ENCODE measurements around the gene PIH1D1. TPM values are rescaled to one million over a fixed set of nuclear protein-coding genes. Genes with fewer than 3 reads are reported as not detected.
A peak's percentile ranks its signal among the peaks of the same experiment; 100 is the strongest.

PIH1D1 gene
- total and polyA plus RNA-seq, 10 of the 15 experiments (the other 5 are each of a cell fraction or from before 2014, with no cell fraction given) = 16.1 to 153 (median 106) TPM

DNA sequence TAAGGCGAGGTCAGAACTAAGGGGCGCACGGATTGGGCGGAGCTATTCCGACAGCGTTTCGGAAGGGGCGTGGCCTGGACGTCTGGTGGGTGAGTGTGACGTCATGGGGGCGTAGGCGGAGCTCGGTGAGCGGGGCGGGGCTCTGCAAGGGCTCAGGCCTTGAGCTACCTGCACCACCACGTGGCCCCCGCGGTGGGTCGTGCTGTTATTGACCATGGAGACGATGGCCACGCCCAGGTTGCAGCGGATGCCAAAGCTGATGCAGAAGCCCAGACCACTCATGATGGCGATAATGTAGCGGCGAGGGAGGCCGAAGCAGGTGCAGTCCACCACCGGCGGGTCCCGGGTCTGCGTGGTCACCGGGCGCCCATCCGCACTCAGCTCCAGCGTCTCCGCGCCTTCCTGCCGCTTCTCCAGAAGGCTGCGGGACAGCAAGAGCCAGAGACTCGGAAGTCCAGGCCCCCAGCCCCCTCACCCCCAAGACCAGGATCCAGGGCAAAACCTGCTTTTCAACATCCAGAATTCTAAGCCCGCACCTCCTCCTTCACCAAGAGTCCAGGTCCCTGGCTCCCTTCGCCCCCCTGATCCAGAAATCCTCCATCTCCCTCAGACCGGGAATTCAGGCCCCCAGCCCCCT is 15.1 kb downstream of the PIH1D1 start:
- 32% methylated on average over 42 of the region's 42 CpGs for WGBS (ENCODE audit: insufficient coverage, insufficient replicate concordance, low lambda C conversion rate, missing lambda C conversion rate)
- ATAC-seq (peak; percentile 73), FAIRE-seq (no peak), DNase-seq (ENCODE audit: low read depth, low spot score) (no peak)
- intact Hi-C loops (cut with micrococcal nuclease; ENCODE audit: unreplicated experiment) = no loop called here
- Histone ChIP-seq H4K20me1 (ENCODE audit: control insufficient read depth, insufficient read depth) (no peaks in the 10 kb centered on the region), H3K36me3 (ENCODE audit: control insufficient read depth in 2 of 2, insufficient read depth in 2 of 2, low read length in 1 of 2) (no peaks in the 10 kb centered on the region), H3K4me3 (no peak overlapping the region), H3K27ac (ENCODE audit: control insufficient read depth, insufficient read depth) (no peak overlapping the region), H3K9me3 (replicated peaks; ENCODE audit: control insufficient read depth, insufficient read depth, low read length) (no peaks in the 10 kb centered on the region), H3K27me3 (replicated peaks in 1 of 2; ENCODE audit: control insufficient read depth in 2 of 2, insufficient read depth in 2 of 2, low read length in 1 of 2) (peaks cover 11 to 24% of the 10 kb centered on the region in 2 experiments), H3K4me2 (ENCODE audit: control insufficient read depth, insufficient read depth) (no peak overlapping the region), H3K4me1 (ENCODE audit: control insufficient read depth, insufficient read depth, low read length) (no peaks in the 10 kb centered on the region), H3K9ac (ENCODE audit: control insufficient read depth, insufficient read depth, low read length) (no peak overlapping the region), H3K79me2 (ENCODE audit: control insufficient read depth, insufficient read depth, low read length) (no peaks in the 10 kb centered on the region), H2AFZ (ENCODE audit: control insufficient read depth, low read depth, low read length) (no peak overlapping the region)
- ChIA-PET CTCF (interaction anchor here (1.0 to 2.2 kb wide), 6 partner anchors 10 to 228 kb away, joined by 3 to 8 read pairs (median 4); partner anchors contain the start of genes FLT3LG and GFY), POLR2A (interaction anchor here (0.6 kb wide), 1 partner anchor 33 kb away, joined by 3 read pairs; no protein-coding TSS in a partner anchor), SMC1A (ENCODE audit: uncharacterized antibody, unreplicated experiment) (interaction anchor here (1.6 kb wide), 1 partner anchor 45 kb away, joined by 5 read pairs; no protein-coding TSS in a partner anchor), RAD21 (ENCODE audit: unreplicated experiment) (interaction anchor here (1.1 kb wide), 1 partner anchor 45 kb away, joined by 4 read pairs; no protein-coding TSS in a partner anchor)
- no TSS peak for BruUV-seq (replicated peaks)
- in situ Hi-C loops (cut with MboI) = loop anchor here (5.0 kb wide), 1 partner anchor 44 kb away; no protein-coding TSS in a partner anchor
- 0 out of 2 replicates have a peak, but pooled peaks have one; percentile 31 for TF ChIP-seq NBN (IDR thresholded peaks at IDR 0.05)
- TF ChIP-seq, protein P1, sequence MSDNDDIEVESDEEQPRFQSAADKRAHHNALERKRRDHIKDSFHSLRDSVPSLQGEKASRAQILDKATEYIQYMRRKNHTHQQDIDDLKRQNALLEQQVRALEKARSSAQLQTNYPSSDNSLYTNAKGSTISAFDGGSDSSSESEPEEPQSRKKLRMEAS (IDR thresholded peaks at IDR 0.05; ENCODE audit: low read depth, low read length) = no peak
- no peak for TF ChIP-seq SMARCA5 (IDR thresholded peaks at IDR 0.05)
- TF ChIP-seq, protein P2, sequence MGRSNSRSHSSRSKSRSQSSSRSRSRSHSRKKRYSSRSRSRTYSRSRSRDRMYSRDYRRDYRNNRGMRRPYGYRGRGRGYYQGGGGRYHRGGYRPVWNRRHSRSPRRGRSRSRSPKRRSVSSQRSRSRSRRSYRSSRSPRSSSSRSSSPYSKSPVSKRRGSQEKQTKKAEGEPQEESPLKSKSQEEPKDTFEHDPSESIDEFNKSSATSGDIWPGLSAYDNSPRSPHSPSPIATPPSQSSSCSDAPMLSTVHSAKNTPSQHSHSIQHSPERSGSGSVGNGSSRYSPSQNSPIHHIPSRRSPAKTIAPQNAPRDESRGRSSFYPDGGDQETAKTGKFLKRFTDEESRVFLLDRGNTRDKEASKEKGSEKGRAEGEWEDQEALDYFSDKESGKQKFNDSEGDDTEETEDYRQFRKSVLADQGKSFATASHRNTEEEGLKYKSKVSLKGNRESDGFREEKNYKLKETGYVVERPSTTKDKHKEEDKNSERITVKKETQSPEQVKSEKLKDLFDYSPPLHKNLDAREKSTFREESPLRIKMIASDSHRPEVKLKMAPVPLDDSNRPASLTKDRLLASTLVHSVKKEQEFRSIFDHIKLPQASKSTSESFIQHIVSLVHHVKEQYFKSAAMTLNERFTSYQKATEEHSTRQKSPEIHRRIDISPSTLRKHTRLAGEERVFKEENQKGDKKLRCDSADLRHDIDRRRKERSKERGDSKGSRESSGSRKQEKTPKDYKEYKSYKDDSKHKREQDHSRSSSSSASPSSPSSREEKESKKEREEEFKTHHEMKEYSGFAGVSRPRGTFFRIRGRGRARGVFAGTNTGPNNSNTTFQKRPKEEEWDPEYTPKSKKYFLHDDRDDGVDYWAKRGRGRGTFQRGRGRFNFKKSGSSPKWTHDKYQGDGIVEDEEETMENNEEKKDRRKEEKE (IDR thresholded peaks at IDR 0.05) = no peak
- no peak for TF ChIP-seq IKZF1 (conservative IDR thresholded peaks at IDR 0.05)
- 0 out of 2 replicates have a peak, but pooled peaks have one; percentile 47 for TF ChIP-seq CREM (IDR thresholded peaks at IDR 0.05; ENCODE audit: low read depth)
- TF ChIP-seq JUND (IDR thresholded peaks at IDR 0.05; ENCODE audit: low read depth, low read length) = no peak
- TF ChIP-seq NR2C2 (IDR thresholded peaks at IDR 0.05; ENCODE audit: borderline replicate concordance, control insufficient read depth, insufficient read length, low read depth) = no peak
- no peak for TF ChIP-seq KLF5 (IDR thresholded peaks at IDR 0.05; ENCODE audit: partially characterized antibody)
- TF ChIP-seq, protein P3, sequence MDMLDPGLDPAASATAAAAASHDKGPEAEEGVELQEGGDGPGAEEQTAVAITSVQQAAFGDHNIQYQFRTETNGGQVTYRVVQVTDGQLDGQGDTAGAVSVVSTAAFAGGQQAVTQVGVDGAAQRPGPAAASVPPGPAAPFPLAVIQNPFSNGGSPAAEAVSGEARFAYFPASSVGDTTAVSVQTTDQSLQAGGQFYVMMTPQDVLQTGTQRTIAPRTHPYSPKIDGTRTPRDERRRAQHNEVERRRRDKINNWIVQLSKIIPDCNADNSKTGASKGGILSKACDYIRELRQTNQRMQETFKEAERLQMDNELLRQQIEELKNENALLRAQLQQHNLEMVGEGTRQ (IDR thresholded peaks at IDR 0.05; ENCODE audit: borderline replicate concordance, low read depth, low read length) = no peak
- TF ChIP-seq ATF7 (IDR thresholded peaks at IDR 0.05; ENCODE audit: low read depth) = peak; percentile 67
- TF ChIP-seq TBL1XR1 (IDR thresholded peaks at IDR 0.05; ENCODE audit: low read depth, low read length) = no peak
- no peak for TF ChIP-seq FOXK2 (IDR thresholded peaks at IDR 0.05)
- no peak for TF ChIP-seq MYC (IDR thresholded peaks at IDR 0.05; ENCODE audit: insufficient read depth, insufficient read length, insufficient replicate concordance, low read length, severe bottlenecking)
- TF ChIP-seq SMAD5 (IDR thresholded peaks at IDR 0.05; ENCODE audit: low read depth) = no peak
- TF ChIP-seq CREB1 (IDR thresholded peaks at IDR 0.05; ENCODE audit: low read depth) = peak; percentile 58; the same call in 1 of the 2 replicates
- no peak for TF ChIP-seq EED (IDR thresholded peaks at IDR 0.05; ENCODE audit: low read depth)
- TF ChIP-seq, protein P4, sequence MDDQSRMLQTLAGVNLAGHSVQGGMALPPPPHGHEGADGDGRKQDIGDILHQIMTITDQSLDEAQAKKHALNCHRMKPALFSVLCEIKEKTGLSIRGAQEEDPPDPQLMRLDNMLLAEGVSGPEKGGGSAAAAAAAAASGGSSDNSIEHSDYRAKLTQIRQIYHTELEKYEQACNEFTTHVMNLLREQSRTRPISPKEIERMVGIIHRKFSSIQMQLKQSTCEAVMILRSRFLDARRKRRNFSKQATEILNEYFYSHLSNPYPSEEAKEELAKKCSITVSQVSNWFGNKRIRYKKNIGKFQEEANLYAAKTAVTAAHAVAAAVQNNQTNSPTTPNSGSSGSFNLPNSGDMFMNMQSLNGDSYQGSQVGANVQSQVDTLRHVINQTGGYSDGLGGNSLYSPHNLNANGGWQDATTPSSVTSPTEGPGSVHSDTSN (IDR thresholded peaks at IDR 0.05; ENCODE audit: insufficient replicate concordance, low read depth, low read length) = no peak
